ENCODE data around the gene PFAS.

DNA sequence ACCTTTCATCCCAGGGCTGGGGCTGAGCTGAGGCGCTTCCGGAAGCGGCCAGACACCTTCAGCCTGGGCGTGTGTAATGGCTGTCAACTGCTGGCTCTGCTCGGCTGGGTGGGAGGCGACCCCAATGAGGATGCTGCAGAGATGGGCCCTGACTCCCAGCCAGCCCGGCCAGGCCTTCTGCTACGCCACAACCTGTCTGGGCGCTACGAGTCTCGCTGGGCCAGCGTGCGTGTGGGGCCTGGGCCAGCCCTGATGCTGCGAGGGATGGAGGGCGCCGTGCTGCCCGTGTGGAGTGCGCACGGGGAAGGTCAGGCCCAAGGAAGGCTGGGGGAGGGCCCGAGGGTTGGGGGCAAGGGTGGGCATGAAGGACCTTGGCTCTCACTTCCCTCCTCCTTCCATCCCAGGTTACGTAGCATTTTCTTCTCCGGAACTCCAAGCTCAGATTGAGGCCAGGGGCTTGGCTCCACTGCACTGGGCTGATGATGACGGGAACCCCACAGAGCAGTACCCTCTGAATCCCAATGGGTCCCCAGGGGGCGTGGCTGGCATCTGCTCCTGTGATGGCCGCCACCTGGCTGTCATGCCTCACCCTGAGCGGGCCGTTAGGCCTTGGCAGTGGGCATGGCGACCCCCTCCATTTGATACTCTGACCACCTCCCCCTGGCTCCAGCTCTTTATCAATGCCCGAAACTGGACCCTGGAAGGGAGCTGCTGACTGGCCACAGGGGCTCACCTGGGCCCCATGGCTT, 19.6 kb downstream of the PFAS start:
- TF ChIP-seq POLR2A (IDR thresholded peaks at IDR 0.05), result no peak
- TF ChIP-seq, protein P1, sequence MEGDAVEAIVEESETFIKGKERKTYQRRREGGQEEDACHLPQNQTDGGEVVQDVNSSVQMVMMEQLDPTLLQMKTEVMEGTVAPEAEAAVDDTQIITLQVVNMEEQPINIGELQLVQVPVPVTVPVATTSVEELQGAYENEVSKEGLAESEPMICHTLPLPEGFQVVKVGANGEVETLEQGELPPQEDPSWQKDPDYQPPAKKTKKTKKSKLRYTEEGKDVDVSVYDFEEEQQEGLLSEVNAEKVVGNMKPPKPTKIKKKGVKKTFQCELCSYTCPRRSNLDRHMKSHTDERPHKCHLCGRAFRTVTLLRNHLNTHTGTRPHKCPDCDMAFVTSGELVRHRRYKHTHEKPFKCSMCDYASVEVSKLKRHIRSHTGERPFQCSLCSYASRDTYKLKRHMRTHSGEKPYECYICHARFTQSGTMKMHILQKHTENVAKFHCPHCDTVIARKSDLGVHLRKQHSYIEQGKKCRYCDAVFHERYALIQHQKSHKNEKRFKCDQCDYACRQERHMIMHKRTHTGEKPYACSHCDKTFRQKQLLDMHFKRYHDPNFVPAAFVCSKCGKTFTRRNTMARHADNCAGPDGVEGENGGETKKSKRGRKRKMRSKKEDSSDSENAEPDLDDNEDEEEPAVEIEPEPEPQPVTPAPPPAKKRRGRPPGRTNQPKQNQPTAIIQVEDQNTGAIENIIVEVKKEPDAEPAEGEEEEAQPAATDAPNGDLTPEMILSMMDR (IDR thresholded peaks at IDR 0.05 in 8 of 11, conservative IDR thresholded peaks at IDR 0.05 in 3 of 11), result no peak
